ENCODE data around the gene SERPINA9.

SERPINA9 gene

DNA sequence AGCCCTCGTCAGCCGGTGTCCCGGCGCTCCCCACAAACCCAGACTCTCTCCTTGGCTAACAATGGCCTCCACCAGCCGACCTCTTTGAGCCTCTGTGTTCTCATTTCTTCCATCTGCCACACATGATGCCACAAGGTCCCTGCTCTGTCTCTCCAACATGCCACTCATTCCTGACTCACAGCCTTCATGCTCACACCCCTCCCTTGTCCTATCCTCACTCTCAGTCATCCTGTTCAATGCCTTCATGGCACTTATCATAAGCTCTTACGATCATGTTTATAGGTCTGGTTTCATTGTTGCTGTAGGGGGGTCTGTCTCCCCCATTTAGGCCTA, 13.8 kb downstream of the SERPINA9 start:
- no peak overlapping the region for H3K4me3 ChIP-seq (ENCODE audit: low read depth, low read length)
- TF ChIP-seq CTCF (IDR thresholded peaks at IDR 0.05; ENCODE audit: low read depth, low read length), result no peak

DNA sequence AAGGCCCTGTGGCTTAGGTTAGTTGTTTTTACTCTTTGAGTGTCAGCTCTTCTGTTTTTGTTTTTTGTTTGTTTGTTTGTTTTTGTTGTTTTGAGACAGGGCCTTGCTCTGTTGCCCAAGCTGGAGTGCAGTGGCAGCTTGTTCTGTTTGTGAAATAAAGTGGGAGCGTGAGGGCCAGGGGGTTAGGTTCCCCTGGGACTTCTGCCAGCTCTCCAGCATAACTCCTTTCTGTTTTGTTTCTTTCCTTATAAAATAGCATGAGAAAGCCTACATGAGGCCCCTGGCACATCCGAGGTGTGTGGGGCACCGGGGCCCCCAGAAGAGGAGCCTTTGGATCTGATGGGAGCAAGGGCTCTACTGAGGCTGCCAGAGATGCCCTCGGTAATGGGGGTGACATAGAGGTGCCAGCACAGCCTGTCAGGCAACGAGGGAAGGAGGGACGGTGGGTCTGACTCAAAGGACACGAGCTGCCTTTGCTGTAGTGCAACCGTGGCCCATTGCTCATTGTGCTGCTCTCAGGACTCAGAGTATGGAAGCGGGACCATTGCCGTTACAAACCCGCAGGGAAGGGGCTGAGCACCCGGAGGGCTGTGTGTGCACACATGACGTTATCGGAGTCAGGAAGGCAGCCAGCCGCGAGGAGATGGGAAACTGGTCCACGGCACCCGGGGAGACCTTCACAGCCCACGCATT, 14.3 kb downstream of the SERPINA9 start:
- no peak for TF ChIP-seq CTCF (IDR thresholded peaks at IDR 0.05; ENCODE audit: low read depth, low read length)

GRCh38 chr14:94460631-94461416, 15.2 kb downstream of the SERPINA9 start:
- no peak overlapping the region for H3K4me3 ChIP-seq (ENCODE audit: low read depth, low read length)
- TF ChIP-seq CTCF (IDR thresholded peaks at IDR 0.05; ENCODE audit: low read depth, low read length), result no peak

More for the DNA sequence above, 14.3 kb downstream of the SERPINA9 start:
- no peak overlapping the region for H3K4me3 ChIP-seq (ENCODE audit: low read depth, low read length)

GRCh38 chr14:94458558-94459205, 17.3 kb downstream of the SERPINA9 start:
- no peak overlapping the region for H3K4me3 ChIP-seq (ENCODE audit: low read depth, low read length)
- no peak for TF ChIP-seq CTCF (IDR thresholded peaks at IDR 0.05; ENCODE audit: low read depth, low read length)

DNA sequence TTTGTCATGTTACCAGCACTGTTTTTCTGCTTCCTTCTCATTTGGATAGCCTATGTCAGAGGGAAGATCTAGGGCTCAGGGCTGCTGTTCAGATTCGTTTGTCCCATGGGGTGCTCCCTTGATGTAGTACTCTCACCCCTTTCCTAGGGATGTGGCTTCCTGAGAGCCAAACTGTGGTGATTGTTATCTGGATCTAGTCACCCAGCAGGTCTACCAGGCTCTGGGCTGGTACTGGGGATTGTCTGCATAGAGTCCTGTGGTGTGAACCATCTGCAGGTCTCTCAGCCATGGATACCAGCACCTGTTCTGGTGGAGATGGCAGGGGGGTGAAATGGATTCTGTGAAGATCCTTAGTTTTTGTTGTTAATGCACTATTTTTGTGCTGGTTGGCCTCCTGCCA, 17.9 kb downstream of the SERPINA9 start:
- TF ChIP-seq CTCF (IDR thresholded peaks at IDR 0.05; ENCODE audit: low read depth, low read length), result no peak
- H3K4me3 ChIP-seq (ENCODE audit: low read depth, low read length), result no peak overlapping the region

GRCh38 chr14:94455928-94456327, 20.1 kb downstream of the SERPINA9 start:
- TF ChIP-seq CTCF (IDR thresholded peaks at IDR 0.05; ENCODE audit: low read depth, low read length), result no peak
- H3K4me3 ChIP-seq (ENCODE audit: low read depth, low read length), result no peak overlapping the region

DNA sequence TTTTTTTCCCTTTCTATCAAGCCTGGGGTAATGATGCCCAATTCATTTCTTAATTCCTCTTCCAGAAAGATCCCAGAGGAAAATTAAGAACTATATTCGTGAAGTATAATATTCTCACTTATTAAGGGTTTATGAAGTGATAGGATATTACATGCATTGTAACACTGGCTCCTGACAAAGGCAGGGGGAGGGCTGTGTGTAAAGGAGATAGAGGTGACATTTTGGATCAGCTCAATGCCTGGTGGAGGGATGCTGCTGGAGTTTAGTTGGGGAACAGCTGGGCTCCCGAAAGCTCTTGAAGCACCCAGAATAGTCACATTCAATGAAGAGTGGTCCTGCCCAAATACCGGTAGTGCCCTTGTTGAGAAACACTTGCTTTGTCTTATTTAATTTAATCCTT, 24.2 kb downstream of the SERPINA9 start:
- no peak overlapping the region for H3K4me3 ChIP-seq (ENCODE audit: low read depth, low read length)
- TF ChIP-seq CTCF (IDR thresholded peaks at IDR 0.05; ENCODE audit: low read depth, low read length), result no peak
